Lower lobe of right lung (tissue), 2 donors: ENCODE results near the gene CRYGD. TPM values are rescaled to one million over a fixed set of nuclear protein-coding genes. Genes with fewer than 3 reads are reported as not detected.

ENCODE experiments used
- ATAC-seq, 2 donors: fragments of 200-7000 bp; cut with Tn5 transposase; one replicate each; pipeline ENCODE4 v1.9.1; 2020 to 2022; ENCODE audit warnings: mild to moderate bottlenecking in 2 of 2, moderate library complexity in 2 of 2
- DNase-seq: peaks from one replicate; pipeline ENCODE4 v3.0.0-alpha.2; 2020
- H3K27ac ChIP-seq: fragments of 200-600 bp; one replicate; pipeline ENCODE4 v1.8.0; 2022
- H3K27me3 ChIP-seq: fragments of 200-600 bp; one replicate; pipeline ENCODE4 v1.8.0; 2022; ENCODE audit warnings: low read depth
- H3K36me3 ChIP-seq: fragments of 200-600 bp; one replicate; pipeline ENCODE4 v1.8.0; 2022; ENCODE audit warnings: mild to moderate bottlenecking
- H3K4me1 ChIP-seq: fragments of 200-600 bp; one replicate; pipeline ENCODE4 v1.8.0; 2022
- H3K4me3 ChIP-seq: fragments of 200-600 bp; one replicate; pipeline ENCODE4 v1.8.0; 2022; ENCODE audit warnings: mild to moderate bottlenecking
- H3K9me3 ChIP-seq: fragments of 200-600 bp; one replicate; pipeline ENCODE4 v1.8.0; 2022
- CTCF ChIP-seq: fragments of 200-600 bp; IDR thresholded peaks from one replicate; pipeline ENCODE4 v1.8.0; 2022; ENCODE audit warnings: antibody characterized with exemption, mild to moderate bottlenecking
- intact Hi-C: fragments of 100-400 bp; cut with DNase I; formaldehyde crosslinking; loops from one replicate; pipeline ENCODE4 v1.11.0; 2022
- total RNA-seq: library from RNA; stranded (reverse); fragmentation: NEBNext Ultra II Directional; extraction: Animal tissue kit (Norgen Biotek cat#: 25700); gene quantifications from one replicate; pipeline ENCODE4 v1.2.1, GENCODE V29; 2021
- donor health status: DM: no; HTN: yes; CAD: no; lungs with severe emphysema.

Gene CRYGD
- total RNA-seq, 1 donor from 2014 or later: not detected

DNA sequence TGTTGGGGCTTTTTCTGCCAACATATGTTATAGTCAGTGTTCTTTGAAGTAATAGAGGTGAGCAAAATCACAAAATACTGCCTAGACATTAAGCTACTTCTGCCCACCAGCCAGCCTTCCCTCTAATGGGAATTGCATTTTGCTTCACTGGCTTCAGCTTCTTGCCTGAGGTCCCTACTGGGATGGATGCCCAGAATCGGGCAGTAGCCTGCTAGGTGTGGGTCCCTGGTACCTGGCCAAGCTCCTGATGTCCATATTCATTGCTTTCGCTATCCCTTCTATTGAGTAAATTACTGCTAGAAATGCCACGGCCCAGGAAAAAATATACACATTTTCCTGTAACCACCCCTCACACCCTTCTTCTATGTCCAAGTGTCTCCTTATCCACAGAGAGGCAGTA is 27.0 kb downstream of the CRYGD start:
- TF ChIP-seq CTCF: no peak

GRCh38 chr2:208096080-208096479 is 28.2 kb downstream of the CRYGD start:
- no peak for ATAC-seq
- H3K4me1 ChIP-seq: no peaks in the 10 kb centered on the region
- H3K27ac ChIP-seq: no peak overlapping the region
- TF ChIP-seq CTCF: no peak
- DNase-seq: no peak
- no peaks in the 10 kb centered on the region for H3K27me3 ChIP-seq
- intact Hi-C loops: no loop called here
- no peak overlapping the region for H3K4me3 ChIP-seq
- no peaks in the 10 kb centered on the region for H3K36me3 ChIP-seq
- H3K9me3 ChIP-seq: no peaks in the 10 kb centered on the region

More for the DNA sequence above, 27.0 kb downstream of the CRYGD start:
- ATAC-seq: no peak
- no peak overlapping the region for H3K4me3 ChIP-seq
- no peaks in the 10 kb centered on the region for H3K9me3 ChIP-seq
- no peak overlapping the region for H3K27ac ChIP-seq
- intact Hi-C loops: no loop called here
- H3K36me3 ChIP-seq: no peaks in the 10 kb centered on the region
- DNase-seq: no peak
- H3K27me3 ChIP-seq: no peaks in the 10 kb centered on the region
- H3K4me1 ChIP-seq: no peaks in the 10 kb centered on the region

DNA sequence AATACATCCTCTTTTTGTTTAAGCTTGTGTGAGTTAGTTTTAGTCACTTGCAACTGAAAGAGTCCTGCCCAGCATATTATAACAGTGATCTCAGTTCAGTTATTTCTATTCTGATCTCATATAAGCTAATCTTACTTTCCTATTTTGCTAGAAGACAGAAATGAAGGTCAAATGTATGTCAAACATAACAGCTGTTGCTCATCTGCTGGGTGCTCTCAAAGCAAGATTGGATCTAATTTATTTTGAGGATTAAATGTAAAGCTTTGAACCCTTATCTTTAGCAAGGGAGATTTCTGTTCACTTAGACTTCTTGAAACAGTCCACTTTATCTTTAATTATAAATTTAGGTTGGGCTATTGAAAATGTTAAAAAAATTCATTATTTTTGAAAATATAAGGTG is 31.2 kb downstream of the CRYGD start:
- Histone ChIP-seq H3K4me3 (no peak overlapping the region), H3K27ac (no peak overlapping the region), H3K27me3 (no peaks in the 10 kb centered on the region), H3K4me1 (no peaks in the 10 kb centered on the region), H3K36me3 (no peaks in the 10 kb centered on the region), H3K9me3 (no peaks in the 10 kb centered on the region)
- intact Hi-C loops: no loop called here
- ATAC-seq (no peak), DNase-seq (no peak)
- TF ChIP-seq CTCF: no peak

DNA sequence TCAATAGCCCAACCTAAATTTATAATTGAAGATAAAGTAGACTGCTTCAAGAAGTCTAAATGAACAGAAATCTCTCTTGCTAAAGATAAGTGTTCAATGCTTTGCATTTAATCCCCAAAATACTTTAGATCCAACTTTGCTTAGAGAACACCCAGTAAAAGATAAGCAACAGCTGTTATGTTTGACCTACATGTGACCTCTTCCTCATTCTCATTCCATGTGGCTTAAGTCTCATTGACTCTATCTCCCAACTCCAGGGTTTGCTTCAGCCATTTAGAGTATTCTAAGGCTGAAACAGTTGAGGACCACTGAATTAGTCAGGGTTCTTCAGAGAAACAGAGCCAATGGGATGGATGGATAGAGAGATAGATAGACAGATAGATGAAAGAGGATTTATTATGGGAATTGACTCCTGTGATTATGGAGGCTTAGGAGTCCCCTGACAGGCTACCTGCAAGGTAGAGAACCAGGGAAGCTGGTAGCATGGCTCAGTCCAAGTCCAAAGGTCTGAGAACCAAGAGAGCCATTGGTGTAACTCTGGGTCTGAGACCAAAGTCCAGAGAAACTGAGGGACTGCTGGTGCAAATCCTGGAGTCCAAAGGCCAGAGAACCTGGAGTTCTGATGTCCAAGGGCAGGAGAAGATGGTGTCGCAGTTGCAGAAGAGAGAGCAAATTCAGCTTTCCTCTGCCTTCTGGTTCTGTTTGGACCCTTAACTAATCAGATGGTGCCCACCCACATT is 32.1 kb downstream of the CRYGD start:
- intact Hi-C loops: no loop called here

DNA sequence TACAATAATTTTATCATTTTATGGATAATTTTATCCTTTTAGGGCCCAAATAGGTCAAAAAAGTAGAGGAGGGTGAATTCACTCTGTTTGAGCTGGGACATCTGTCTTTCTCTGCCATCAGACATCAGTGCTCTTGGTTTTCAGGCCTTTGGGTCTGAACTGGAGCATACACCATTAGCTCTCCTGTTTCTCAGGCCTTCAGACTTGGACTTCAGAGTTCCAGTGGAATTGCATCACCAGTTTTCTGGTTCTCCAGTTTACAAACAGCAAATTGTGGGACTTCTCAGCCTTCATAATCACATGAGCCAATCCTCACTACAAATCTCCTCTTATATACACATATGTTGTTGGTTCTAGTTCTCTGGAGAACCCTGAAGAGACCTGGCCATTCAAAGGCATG is 33.9 kb downstream of the CRYGD start:
- no peak overlapping the region for H3K27ac ChIP-seq
- H3K4me3 ChIP-seq: no peak overlapping the region
- no peak for ATAC-seq
- H3K36me3 ChIP-seq: no peaks in the 10 kb centered on the region
- no peaks in the 10 kb centered on the region for H3K9me3 ChIP-seq
- no peak for TF ChIP-seq CTCF
- H3K27me3 ChIP-seq: no peaks in the 10 kb centered on the region
- intact Hi-C loops: no loop called here
- H3K4me1 ChIP-seq: no peaks in the 10 kb centered on the region
- DNase-seq: no peak

More for the DNA sequence above, 32.1 kb downstream of the CRYGD start:
- Histone ChIP-seq H3K9me3 (no peaks in the 10 kb centered on the region), H3K27ac (no peak overlapping the region), H3K4me1 (no peaks in the 10 kb centered on the region), H3K4me3 (no peak overlapping the region), H3K36me3 (no peaks in the 10 kb centered on the region), H3K27me3 (no peaks in the 10 kb centered on the region)
- DNase-seq (no peak), ATAC-seq (no peak)
- TF ChIP-seq CTCF: no peak
